Hematopoietic multipotent progenitor cell (in vitro differentiated cells): ENCODE data around the gene STRAP. TPM values are rescaled to one million over a fixed set of nuclear protein-coding genes. Genes with fewer than 3 reads are reported as not detected.
"Not testable (repeated sequence)": the region's sequence is repeated elsewhere in the genome, so short reads cannot be mapped to it uniquely, and the experiment has no call there.

ENCODE experiments used
- DNase-seq, 3 donors: peaks; one replicate each; pipeline ENCODE4 v3.0.0-alpha.2; 2011 to 2015; ENCODE audit warnings: low read depth in 2 of 3, low spot score in 2 of 3
- total RNA-seq: library from RNA; depleted of rRNA; stranded (reverse); fragments of >200 nt; gene quantifications from one replicate; pipeline ENCODE4 v1.2.3, GENCODE V29; 2012

Gene STRAP
- total RNA-seq, 1 donor, result 29.6 TPM

GRCh38 chr12:15868186-15868585 lies 14.0 kb upstream of the STRAP start:
- DNase-seq, result no peak

GRCh38 chr12:15873556-15873955 lies 8.6 kb upstream of the STRAP start:
- no peak for DNase-seq

GRCh38 chr12:15874556-15875145 lies 7.5 kb upstream of the STRAP start:
- DNase-seq, result not testable (repeated sequence)

DNA sequence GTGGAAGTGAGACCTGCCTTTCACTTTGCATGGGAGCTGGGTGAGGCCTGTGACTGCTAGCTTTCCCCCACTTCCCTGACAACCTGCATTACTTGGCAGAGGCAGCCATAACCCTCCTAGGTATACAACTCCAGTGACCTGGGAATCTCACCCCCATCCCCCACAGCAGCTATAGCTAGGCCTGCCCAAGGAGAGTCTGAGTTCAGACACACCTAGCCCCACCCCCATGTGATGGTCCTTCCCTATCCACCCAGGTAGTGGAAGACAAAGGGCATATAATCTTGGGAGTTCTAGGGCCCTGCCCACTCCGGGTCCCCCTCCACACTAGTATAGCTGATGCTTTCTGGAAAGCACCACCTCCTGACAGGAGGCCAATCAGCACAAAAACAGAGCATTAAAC lies 6.3 kb upstream of the STRAP start:
- no peak for DNase-seq

DNA sequence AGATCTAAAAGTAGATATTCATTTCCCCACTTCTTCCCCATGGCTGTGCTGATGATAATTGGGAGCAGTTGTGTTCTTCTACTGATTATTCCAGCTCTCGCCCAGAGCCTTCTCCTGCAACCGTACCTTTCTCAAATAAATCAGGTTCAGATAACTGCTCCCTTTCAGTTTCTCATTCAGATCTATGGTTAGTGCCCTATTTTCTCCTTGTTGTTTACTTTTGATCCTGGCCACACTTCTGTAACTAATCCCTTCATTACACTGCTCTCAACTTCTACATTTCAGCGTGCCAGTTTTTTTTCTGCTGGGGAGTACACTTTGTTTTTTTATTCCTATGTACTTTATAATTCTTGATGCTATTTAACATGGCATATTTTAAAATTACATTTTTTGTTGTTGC lies 2.8 kb upstream of the STRAP start:
- no peak for DNase-seq

- no peak for DNase-seq
These were observed 1.5 kb upstream of the STRAP start for GRCh38 chr12:15880721-15881120.

DNA sequence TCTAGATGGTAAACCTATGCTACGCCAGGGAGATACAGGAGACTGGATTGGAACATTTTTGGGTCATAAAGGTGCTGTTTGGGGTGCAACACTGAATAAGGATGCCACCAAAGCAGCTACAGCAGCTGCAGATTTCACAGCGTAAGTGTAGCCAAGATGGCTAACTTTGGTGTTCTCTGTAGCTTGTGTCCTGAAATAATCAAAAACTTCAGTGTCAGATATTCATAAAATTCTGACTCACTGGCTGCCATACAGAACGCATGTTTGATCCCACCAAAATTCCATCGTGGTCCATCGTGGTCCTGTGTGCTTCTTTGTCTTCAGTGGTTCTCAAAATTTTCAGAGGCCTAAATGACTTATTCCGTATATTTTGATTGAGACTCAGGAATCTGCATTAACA lies 1.3 kb downstream of the STRAP start:
- no peak for DNase-seq

DNA sequence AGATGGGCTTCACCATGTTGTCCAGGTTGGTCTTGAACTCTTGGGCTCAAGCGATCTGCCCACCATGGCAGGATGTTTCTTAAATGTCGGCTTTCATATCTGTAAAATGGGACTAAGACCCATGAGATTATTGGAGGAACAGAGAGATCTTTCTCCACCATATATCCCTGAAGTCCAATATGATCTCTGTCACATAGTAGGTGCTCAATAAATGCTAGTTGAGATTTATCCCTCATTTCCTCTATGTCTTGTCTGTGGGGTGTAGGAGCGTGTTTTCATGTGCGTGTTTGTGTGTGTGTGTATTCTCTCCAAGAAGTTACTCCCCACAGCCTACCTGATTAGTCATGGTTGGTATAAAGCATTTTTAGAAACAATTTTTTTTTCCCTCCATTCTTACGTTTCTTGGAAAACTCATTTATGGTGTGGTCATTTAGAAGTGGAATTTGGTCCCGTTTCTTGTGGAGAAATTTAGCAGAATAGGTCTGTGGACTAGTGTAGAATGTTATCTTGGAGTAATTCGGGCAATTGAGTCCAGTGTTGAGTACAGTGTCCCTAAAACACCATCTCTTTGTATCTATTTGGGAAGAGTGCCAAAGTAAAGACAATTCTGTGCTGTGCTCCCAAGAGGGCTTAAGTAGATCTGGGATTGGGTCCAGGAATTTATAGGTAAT lies 4.3 kb downstream of the STRAP start:
- no peak for DNase-seq

- DNase-seq, result no peak
These were observed 5.0 kb downstream of the STRAP start for GRCh38 chr12:15887043-15887817.

GRCh38 chr12:15892645-15893259 lies 10.6 kb downstream of the STRAP start:
- DNase-seq, result no peak

DNA sequence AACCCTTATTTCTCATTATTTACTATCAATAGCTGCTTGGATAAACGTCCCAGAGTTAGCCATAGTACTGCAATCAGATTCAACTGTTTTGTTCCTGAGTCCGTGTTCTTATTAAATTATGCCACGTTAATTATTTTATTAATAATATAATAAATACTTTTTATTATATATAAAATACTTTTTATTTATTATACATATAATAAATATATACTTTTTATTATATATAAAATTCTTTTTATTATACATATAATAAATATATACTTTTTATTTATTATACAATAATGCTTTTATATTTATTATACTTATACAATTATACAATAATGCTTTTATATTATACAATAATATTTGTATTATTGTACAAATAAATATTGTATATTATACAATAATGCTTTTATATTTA lies 11.1 kb downstream of the STRAP start:
- no peak for DNase-seq

GRCh38 chr12:15896867-15897266 lies 14.7 kb downstream of the STRAP start:
- no peak for DNase-seq

GRCh38 chr12:15897433-15897832 lies 15.2 kb downstream of the STRAP start:
- DNase-seq, result no peak

DNA sequence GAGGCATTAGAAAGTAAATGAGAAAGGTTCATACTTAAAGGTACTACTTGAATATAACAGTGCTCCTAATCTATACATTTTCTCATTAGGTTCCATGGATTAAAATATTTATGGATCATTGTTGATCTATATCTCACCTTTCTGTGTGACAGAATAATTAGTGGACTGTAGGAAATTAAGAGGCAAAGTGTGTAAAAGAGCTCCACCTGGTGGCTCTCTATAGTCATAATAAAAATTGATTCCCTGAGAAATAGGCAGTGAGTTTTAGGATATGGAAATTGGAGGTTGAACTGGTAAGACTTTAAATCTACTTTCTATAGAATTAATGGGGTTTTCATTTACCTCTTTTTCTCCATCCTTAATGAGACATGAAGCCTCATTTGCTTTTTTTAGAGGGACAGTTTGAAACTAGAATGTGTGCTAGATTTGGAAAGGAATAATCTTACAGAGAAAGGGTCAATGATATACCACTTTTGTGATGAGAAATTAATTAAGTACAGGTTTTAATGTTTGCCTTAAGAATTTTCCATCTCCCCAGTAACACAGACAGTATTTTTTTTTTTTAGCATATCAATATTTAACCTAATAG lies 17.2 kb downstream of the STRAP start:
- peak in 1 of 3 donors; percentile 47 for DNase-seq

- no peak for DNase-seq
These were observed 22.3 kb downstream of the STRAP start for GRCh38 chr12:15904378-15904920.

- no peak for DNase-seq
These were observed 28.3 kb downstream of the STRAP start for GRCh38 chr12:15910468-15910863.

- DNase-seq, result peak; percentile 19 to 61 (median 57)
These were observed 28.9 kb downstream of the STRAP start, which contains the start of gene DERA for GRCh38 chr12:15910864-15911721. DERA (plus strand) TSS chr12:15911332; CDS start chr12:15911384, 52 bp downstream.

DNA sequence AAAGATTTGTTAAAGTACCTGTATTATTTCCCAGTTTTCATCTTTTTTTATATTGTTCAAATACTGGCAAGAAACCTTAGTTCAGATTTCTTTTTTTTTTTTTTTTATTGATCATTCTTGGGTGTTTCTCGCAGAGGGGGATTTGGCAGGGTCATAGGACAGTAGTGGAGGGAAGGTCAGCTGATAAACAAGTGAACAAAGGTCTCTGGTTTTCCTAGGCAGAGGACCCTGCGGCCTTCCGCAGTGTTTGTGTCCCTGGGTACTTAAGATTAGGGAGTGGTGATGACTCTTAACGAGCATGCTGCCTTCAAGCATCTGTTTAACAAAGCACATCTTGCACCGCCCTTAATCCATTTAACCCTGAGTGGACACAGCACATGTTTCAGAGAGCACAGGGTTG lies 29.7 kb downstream of the STRAP start:
- DNase-seq, result not testable (repeated sequence)

DNA sequence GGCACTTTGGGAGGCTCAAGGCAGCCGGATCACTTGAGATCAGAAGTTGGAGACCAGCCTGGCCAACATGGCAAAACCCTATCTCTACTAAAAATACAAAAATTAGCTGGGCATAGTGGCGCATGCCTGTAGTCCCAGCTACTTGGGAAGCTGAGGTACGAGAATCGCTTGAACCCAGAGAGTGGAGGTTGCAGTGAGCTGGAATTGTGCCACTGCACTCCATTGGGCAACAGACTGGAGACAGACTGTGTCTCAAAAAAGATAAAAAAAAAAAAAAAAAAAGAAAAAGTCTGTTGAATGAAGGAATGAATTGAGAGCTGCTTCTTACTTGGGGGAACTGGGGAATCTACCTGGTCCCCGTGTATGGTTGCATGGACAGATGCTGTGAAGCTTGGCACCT lies 31.9 kb downstream of the STRAP start:
- DNase-seq, result not testable (repeated sequence)

- no peak for DNase-seq
These were observed 35.9 kb downstream of the STRAP start for GRCh38 chr12:15918066-15918465.
